Prostate gland (tissue), 2 donors: Measurements from ENCODE around the gene UQCRQ.

ENCODE experiments used
- POLR2A ChIP-seq: fragments of 450-650 bp; IDR thresholded peaks from one replicate; pipeline ENCODE4 v1.6.1; 2016; ENCODE audit warnings: antibody characterized with exemption, mild to moderate bottlenecking
- TF ChIP-seq, protein P1 (sequence below), 4 experiments: fragments of 200-600 bp in 2 of 4; fragments of 450-650 bp in 2 of 4; sonication (generic) in 2 of 4; IDR thresholded peaks; 1 replicate in 3 of 4; 2 replicates in 1 of 4; pipeline ENCODE4 v1.5.1; 2016 to 2019; ENCODE audit warnings: antibody characterized with exemption in 4 of 4, mild to moderate bottlenecking in 2 of 4, moderate library complexity in 2 of 4

DNA sequence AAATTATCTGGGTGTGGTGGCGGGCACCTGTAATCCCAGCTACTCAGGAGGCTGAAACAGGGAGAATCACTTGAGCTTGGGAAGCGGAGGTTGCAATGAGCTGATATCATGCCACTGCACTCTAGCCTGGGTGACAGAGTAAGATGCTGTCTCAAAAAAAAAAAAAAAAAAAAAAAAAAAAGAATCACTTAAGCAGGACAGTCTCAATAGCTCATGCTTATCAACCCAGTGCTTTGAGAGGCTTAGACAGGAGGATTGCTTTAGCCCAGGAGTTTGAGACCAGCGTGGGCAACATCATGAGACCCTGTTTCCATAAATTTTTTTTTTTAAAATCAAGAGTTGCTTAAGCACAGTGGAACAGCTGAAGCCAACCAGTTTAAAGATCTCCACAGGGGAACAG lies 49.6 kb downstream of the UQCRQ start:
- TF ChIP-seq POLR2A: no peak
- TF ChIP-seq, protein P1, sequence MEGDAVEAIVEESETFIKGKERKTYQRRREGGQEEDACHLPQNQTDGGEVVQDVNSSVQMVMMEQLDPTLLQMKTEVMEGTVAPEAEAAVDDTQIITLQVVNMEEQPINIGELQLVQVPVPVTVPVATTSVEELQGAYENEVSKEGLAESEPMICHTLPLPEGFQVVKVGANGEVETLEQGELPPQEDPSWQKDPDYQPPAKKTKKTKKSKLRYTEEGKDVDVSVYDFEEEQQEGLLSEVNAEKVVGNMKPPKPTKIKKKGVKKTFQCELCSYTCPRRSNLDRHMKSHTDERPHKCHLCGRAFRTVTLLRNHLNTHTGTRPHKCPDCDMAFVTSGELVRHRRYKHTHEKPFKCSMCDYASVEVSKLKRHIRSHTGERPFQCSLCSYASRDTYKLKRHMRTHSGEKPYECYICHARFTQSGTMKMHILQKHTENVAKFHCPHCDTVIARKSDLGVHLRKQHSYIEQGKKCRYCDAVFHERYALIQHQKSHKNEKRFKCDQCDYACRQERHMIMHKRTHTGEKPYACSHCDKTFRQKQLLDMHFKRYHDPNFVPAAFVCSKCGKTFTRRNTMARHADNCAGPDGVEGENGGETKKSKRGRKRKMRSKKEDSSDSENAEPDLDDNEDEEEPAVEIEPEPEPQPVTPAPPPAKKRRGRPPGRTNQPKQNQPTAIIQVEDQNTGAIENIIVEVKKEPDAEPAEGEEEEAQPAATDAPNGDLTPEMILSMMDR (IDR thresholded peaks at IDR 0.05): no peak
